Measurements from ENCODE around the gene PPP4R3A.
"Not testable (repeated sequence)": the region's sequence is repeated elsewhere in the genome, so short reads cannot be mapped to it uniquely, and the experiment has no call there.

DNA sequence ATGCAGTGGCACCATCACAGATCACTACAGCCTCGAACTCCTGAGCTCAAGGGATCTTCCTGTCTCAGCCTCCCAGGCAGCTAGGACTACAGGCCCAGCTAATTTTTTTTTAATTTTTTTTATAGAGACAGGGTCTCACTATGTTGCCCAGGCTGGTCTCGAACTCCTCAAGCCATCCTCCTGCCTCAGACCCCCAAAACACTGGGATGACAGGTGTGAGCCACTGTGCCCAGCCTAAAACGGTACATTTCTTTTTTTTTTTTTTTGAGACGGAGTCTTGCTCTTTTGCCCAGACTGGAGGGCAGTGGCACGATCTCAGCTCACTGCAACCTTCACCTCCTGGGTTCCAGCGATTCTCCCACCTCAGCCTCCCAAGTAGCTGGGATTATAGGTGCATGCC lies 100.9 kb downstream of the PPP4R3A start:
- not testable (repeated sequence) for TF ChIP-seq POLR2A (IDR thresholded peaks at IDR 0.05)
- TF ChIP-seq, protein P1, sequence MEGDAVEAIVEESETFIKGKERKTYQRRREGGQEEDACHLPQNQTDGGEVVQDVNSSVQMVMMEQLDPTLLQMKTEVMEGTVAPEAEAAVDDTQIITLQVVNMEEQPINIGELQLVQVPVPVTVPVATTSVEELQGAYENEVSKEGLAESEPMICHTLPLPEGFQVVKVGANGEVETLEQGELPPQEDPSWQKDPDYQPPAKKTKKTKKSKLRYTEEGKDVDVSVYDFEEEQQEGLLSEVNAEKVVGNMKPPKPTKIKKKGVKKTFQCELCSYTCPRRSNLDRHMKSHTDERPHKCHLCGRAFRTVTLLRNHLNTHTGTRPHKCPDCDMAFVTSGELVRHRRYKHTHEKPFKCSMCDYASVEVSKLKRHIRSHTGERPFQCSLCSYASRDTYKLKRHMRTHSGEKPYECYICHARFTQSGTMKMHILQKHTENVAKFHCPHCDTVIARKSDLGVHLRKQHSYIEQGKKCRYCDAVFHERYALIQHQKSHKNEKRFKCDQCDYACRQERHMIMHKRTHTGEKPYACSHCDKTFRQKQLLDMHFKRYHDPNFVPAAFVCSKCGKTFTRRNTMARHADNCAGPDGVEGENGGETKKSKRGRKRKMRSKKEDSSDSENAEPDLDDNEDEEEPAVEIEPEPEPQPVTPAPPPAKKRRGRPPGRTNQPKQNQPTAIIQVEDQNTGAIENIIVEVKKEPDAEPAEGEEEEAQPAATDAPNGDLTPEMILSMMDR (IDR thresholded peaks at IDR 0.05): not testable (repeated sequence)

All from adrenal gland (tissue), 5 donors.